ENCODE measurements around the gene PIK3R6.
"Not testable (repeated sequence)": the region's sequence is repeated elsewhere in the genome, so short reads cannot be mapped to it uniquely, and the experiment has no call there.

PIK3R6 gene

DNA sequence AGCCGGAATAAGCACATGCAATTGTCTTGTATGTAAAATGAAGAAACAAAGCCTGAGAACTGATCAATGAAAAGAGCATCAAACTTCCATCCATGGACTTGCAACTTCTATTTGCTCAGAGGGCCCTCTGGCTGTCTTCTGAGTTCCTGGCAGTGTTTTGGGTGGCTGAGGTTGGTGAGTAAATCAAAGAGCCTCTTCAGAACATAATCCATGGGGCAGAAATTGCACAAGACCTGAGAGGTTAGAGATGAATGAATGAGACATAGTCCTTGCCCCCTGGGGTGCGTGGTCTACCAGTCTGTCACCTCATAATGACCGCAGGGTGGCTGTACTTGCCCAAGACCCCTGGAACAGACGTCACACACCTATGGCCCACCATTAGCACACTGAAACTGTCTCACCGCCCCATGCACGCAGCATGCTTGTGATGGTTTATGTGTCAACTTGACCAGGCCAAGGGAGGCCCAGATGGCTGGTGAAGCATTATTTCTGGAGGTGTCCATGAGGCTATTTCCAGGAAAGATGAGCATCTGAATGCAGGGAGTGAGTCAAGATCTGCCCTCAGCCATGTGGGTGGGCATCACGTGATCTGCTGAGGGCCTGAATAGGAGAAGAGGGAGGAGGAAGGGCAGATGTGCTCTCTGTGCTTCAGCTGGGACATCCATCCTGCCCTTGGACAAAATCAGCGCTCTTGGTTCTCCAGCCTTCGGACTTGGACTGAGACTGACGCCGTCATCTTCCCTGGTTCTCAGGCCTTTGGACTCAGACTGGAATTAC lies 8.3 kb downstream of the PIK3R6 start:
- H3K4me2 ChIP-seq (ENCODE audit: low read length), result no peak overlapping the region
- H3K27me3 ChIP-seq (ENCODE audit: control insufficient read depth, low read length), result peaks cover 66% of the 10 kb centered on the region

DNA sequence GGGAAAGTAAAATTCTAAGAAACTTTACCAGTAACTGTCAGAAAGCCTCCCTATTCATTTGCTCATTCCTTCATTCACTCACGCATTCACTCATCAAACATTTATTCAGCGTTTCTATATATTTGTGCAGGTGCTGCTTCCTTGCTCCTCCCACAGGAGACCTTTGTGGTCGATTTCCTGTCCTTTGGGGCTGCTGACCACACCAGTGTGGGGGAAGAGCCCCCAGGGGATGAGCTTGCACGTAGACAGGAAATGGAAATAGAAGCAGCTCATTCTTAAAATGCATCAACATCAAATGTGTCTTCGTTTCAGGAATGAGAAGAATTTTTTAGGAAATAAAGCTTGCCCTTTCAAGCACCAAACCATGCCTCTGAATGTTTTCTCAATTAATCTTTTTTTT lies 9.6 kb downstream of the PIK3R6 start:
- no peak overlapping the region for H3K27ac ChIP-seq (ENCODE audit: low read depth, low read length)
- peaks cover 9% of the 10 kb centered on the region; the same call in 1 of the 2 replicates for H4K20me1 ChIP-seq (ENCODE audit: control insufficient read depth, insufficient read depth, low read depth, low read length)
- TF ChIP-seq EZH2phosphoT487 (IDR thresholded peaks at IDR 0.05; ENCODE audit: borderline replicate concordance, low read length), result peak; percentile 41; the same call in 1 of the 2 replicates
- TF ChIP-seq, protein P1, sequence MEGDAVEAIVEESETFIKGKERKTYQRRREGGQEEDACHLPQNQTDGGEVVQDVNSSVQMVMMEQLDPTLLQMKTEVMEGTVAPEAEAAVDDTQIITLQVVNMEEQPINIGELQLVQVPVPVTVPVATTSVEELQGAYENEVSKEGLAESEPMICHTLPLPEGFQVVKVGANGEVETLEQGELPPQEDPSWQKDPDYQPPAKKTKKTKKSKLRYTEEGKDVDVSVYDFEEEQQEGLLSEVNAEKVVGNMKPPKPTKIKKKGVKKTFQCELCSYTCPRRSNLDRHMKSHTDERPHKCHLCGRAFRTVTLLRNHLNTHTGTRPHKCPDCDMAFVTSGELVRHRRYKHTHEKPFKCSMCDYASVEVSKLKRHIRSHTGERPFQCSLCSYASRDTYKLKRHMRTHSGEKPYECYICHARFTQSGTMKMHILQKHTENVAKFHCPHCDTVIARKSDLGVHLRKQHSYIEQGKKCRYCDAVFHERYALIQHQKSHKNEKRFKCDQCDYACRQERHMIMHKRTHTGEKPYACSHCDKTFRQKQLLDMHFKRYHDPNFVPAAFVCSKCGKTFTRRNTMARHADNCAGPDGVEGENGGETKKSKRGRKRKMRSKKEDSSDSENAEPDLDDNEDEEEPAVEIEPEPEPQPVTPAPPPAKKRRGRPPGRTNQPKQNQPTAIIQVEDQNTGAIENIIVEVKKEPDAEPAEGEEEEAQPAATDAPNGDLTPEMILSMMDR (IDR thresholded peaks at IDR 0.05; ENCODE audit: low read depth, low read length, poor library complexity, severe bottlenecking), result no peak

More for the DNA sequence above, 8.3 kb downstream of the PIK3R6 start:
- H3K4me3 ChIP-seq (ENCODE audit: low read length), result no peak overlapping the region
- no peaks in the 10 kb centered on the region for H3K9me3 ChIP-seq (ENCODE audit: control insufficient read depth, insufficient read depth, low read length)
- no peak overlapping the region for H3K27ac ChIP-seq (ENCODE audit: low read depth, low read length)
- H3K79me2 ChIP-seq (ENCODE audit: control insufficient read depth, low read length), result no peaks in the 10 kb centered on the region
- H3K4me1 ChIP-seq (ENCODE audit: control insufficient read depth, low read length), result peaks cover 16% of the 10 kb centered on the region
- no peaks in the 10 kb centered on the region for H3K36me3 ChIP-seq (ENCODE audit: control insufficient read depth, low read length)
- H4K20me1 ChIP-seq (ENCODE audit: control insufficient read depth, insufficient read depth, low read depth, low read length), result peaks cover 9% of the 10 kb centered on the region; the same call in 1 of the 2 replicates
- H3F3A ChIP-seq (ENCODE audit: control insufficient read depth, insufficient read depth), result no peaks in the 10 kb centered on the region
- H3K9me2 ChIP-seq (replicated peaks; ENCODE audit: control insufficient read depth, low read length), result no peaks in the 10 kb centered on the region
- TF ChIP-seq, protein P1 (IDR thresholded peaks at IDR 0.05; ENCODE audit: low read depth, low read length, poor library complexity, severe bottlenecking), result no peak
- no peak for TF ChIP-seq EZH2phosphoT487 (IDR thresholded peaks at IDR 0.05; ENCODE audit: borderline replicate concordance, low read length)

DNA sequence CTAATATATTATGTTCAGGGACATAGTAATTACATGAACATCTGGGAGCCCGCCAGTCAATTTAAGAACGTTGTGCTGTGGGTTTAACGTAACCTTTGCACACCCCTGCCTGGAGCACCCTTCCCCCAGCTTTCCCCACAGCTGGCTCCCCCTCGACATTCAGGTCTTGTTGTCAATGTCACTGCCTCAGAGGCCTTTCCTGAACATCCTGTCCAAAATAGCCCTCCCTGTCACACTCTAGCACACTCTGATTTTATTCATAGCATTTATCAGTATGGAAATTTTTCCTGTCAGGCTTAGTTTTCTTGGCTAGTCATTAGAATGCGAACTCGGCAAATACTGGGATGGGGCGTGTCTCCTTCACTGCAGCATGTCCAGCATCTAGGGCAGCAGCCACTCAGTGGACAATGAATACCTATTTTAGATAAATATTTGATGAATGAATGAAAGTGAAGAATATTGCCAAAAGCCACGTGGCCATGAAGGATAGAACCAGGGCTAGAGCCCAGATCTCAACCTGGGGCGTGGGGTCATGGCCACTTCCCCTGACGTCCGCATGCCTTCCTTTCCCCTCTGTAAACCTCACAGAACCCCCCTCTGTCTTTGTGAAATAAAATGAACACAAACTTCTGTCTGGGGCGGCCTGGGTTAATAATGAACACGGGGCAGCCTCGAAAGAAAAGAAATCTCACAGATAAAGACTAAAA lies 10.5 kb downstream of the PIK3R6 start:
- no peak overlapping the region for H3K27ac ChIP-seq (ENCODE audit: low read depth, low read length)
- 0 out of 2 replicates have a peak overlapping the region, but pooled peaks have one; percentile 13 for H3K4me2 ChIP-seq (ENCODE audit: low read length)
- H4K20me1 ChIP-seq (ENCODE audit: control insufficient read depth, insufficient read depth, low read depth, low read length), result peaks cover 9% of the 10 kb centered on the region; the same call in 1 of the 2 replicates

More for the DNA sequence above, 9.6 kb downstream of the PIK3R6 start:
- H3F3A ChIP-seq (ENCODE audit: control insufficient read depth, insufficient read depth), result no peaks in the 10 kb centered on the region
- H3K9me3 ChIP-seq (ENCODE audit: control insufficient read depth, insufficient read depth, low read length), result no peaks in the 10 kb centered on the region
- peaks cover 66% of the 10 kb centered on the region for H3K27me3 ChIP-seq (ENCODE audit: control insufficient read depth, low read length)
- H3K9me2 ChIP-seq (replicated peaks; ENCODE audit: control insufficient read depth, low read length), result no peaks in the 10 kb centered on the region
- H3K36me3 ChIP-seq (ENCODE audit: control insufficient read depth, low read length), result no peaks in the 10 kb centered on the region
- H3K79me2 ChIP-seq (ENCODE audit: control insufficient read depth, low read length), result no peaks in the 10 kb centered on the region
- H3K4me1 ChIP-seq (ENCODE audit: control insufficient read depth, low read length), result peaks cover 16% of the 10 kb centered on the region
- H3K4me2 ChIP-seq (ENCODE audit: low read length), result peak overlapping the region; percentile 13; the same call in 1 of the 2 replicates
- H3K4me3 ChIP-seq (ENCODE audit: low read length), result no peak overlapping the region

DNA sequence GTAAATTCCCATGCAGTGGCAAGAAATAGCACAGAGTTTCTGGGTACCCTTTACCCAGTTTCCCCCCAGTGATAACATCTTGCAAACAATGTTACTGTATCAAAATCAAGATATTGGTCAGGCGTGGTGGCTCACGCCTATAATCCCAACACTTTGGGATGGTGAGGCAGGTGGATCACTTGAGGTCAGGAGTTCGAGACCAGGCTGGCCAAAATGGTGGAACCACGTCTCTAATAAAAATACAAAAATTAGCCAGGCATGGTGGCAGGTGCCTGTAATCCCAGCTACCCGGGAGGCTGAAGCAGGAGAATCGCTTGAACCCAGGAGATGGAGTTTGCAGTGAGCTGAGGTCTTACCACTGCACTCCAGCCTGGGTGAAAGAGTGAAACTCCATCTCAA lies 11.3 kb downstream of the PIK3R6 start:
- not testable (repeated sequence) for H3K4me3 ChIP-seq (ENCODE audit: low read length); H3K27ac ChIP-seq (ENCODE audit: low read depth, low read length); H3K79me2 ChIP-seq (ENCODE audit: control insufficient read depth, low read length); H3F3A ChIP-seq (ENCODE audit: control insufficient read depth, insufficient read depth); H3K9me2 ChIP-seq (replicated peaks; ENCODE audit: control insufficient read depth, low read length); H3K36me3 ChIP-seq (ENCODE audit: control insufficient read depth, low read length); H3K4me2 ChIP-seq (ENCODE audit: low read length); H3K9me3 ChIP-seq (ENCODE audit: control insufficient read depth, insufficient read depth, low read length); H4K20me1 ChIP-seq (ENCODE audit: control insufficient read depth, insufficient read depth, low read depth, low read length)
- peaks cover 62% of the 10 kb centered on the region for H3K27me3 ChIP-seq (ENCODE audit: control insufficient read depth, low read length)
- H3K4me1 ChIP-seq (ENCODE audit: control insufficient read depth, low read length), result peaks cover 16% of the 10 kb centered on the region

More for the DNA sequence above, 10.5 kb downstream of the PIK3R6 start:
- TF ChIP-seq, protein P1 (IDR thresholded peaks at IDR 0.05; ENCODE audit: low read depth, low read length, poor library complexity, severe bottlenecking), result no peak
- TF ChIP-seq EZH2phosphoT487 (IDR thresholded peaks at IDR 0.05; ENCODE audit: borderline replicate concordance, low read length), result no peak
- Histone ChIP-seq H3K4me3 (ENCODE audit: low read length) (no peak overlapping the region), H3F3A (ENCODE audit: control insufficient read depth, insufficient read depth) (no peaks in the 10 kb centered on the region), H3K27me3 (ENCODE audit: control insufficient read depth, low read length) (peaks cover 64% of the 10 kb centered on the region), H3K36me3 (ENCODE audit: control insufficient read depth, low read length) (no peaks in the 10 kb centered on the region), H3K9me3 (ENCODE audit: control insufficient read depth, insufficient read depth, low read length) (no peaks in the 10 kb centered on the region), H3K79me2 (ENCODE audit: control insufficient read depth, low read length) (no peaks in the 10 kb centered on the region), H3K4me1 (ENCODE audit: control insufficient read depth, low read length) (peaks cover 16% of the 10 kb centered on the region), H3K9me2 (replicated peaks; ENCODE audit: control insufficient read depth, low read length) (no peaks in the 10 kb centered on the region)

Measured in DOHH2 (cell line).